Heart right ventricle (tissue), 16 donors: ENCODE measurements around the gene RPS6KA6. TPM values are rescaled to one million over a fixed set of nuclear protein-coding genes. Genes with fewer than 3 reads are reported as not detected.

Experiments
- ATAC-seq, 8 donors: fragments of 200-7000 bp; cut with Tn5 transposase; one replicate each; pipeline ENCODE4 v1.9.1; 2020; ENCODE audit warnings: mild to moderate bottlenecking in 8 of 8, moderate library complexity in 8 of 8, moderate number of reproducible peaks in 1 of 8
- DNase-seq, 2 donors: peaks; one replicate each; pipeline ENCODE4 v3.0.0-alpha.2; 2020
- H3K27ac ChIP-seq, 10 donors: fragments of 200-600 bp; sonication (generic) in 2 of 10; one replicate each; pipeline versions ENCODE4 v1.5.0 to v1.8.0; 2020 to 2022; ENCODE audit warnings: mild to moderate bottlenecking in 3 of 10
- H3K27me3 ChIP-seq, 7 donors: fragments of 200-600 bp; one replicate each; pipeline ENCODE4 v1.8.0; 2021 to 2022; ENCODE audit warnings: mild to moderate bottlenecking in 2 of 7
- H3K36me3 ChIP-seq, 9 donors: fragments of 200-600 bp; sonication (generic) in 1 of 9; one replicate each; pipeline versions ENCODE4 v1.5.0 to v1.8.0; 2020 to 2022; ENCODE audit warnings: mild to moderate bottlenecking in 2 of 9
- H3K4me1 ChIP-seq, 9 donors: fragments of 200-600 bp; sonication (generic) in 1 of 9; one replicate each; pipeline versions ENCODE4 v1.5.0 to v1.8.0; 2020 to 2022; ENCODE audit warnings: mild to moderate bottlenecking in 4 of 9
- H3K4me3 ChIP-seq, 10 donors: fragments of 200-600 bp; sonication (generic) in 2 of 10; one replicate each; pipeline versions ENCODE4 v1.5.0 to v1.8.0; 2020 to 2022; ENCODE audit warnings: mild to moderate bottlenecking in 7 of 10, moderate library complexity in 2 of 10
- H3K9me3 ChIP-seq, 11 donors: fragments of 200-600 bp in 10 of 11; sonication (generic) in 2 of 11; one replicate each; pipeline versions ENCODE4 v1.5.0 to v1.8.0; 2013 to 2022; ENCODE audit warnings: mild to moderate bottlenecking in 2 of 11, control low read depth in 1 of 11, moderate library complexity in 1 of 11
- WGBS, 2 donors: extraction: QIAGEN DNeasy Blood & Tissue Kit; methylation state at CpG; one replicate each; pipeline ENCODE4 v1.1.7; 2013; ENCODE audit warnings: inconsistent platforms in 1 of 2; 5-methylcytosine and 5-hydroxymethylcytosine counted together
- intact Hi-C, 10 donors: fragments of 100-400 bp; cut with DNase I; formaldehyde crosslinking; loops; one replicate each; pipeline versions ENCODE4 v1.11.1 to v1.14.2; 2022
- polyA plus RNA-seq, 2 donors: library from polyadenylated mRNA; stranded (reverse); fragments of 200-250 nt; gene quantifications; one replicate each; pipeline ENCODE4 v1.2.3, GENCODE V29; 2013
- total RNA-seq, 10 donors: library from RNA; stranded (reverse); fragmentation: NEBNext Ultra II Directional in 3 of 10; extraction: Animal tissue kit (Norgen Biotek cat#: 25700) in 3 of 10; gene quantifications; one replicate each; pipeline versions ENCODE4 v1.2.1 to v1.2.4, GENCODE V29; 2021 to 2023
- TF ChIP-seq, protein P1 (sequence below), 9 donors: fragments of 200-600 bp; sonication (generic) in 2 of 9; IDR thresholded peaks; one replicate each; pipeline versions ENCODE4 v1.5.0 to v1.8.0; 2021 to 2022; ENCODE audit warnings: antibody characterized with exemption in 9 of 9, mild to moderate bottlenecking in 5 of 9, moderate library complexity in 1 of 9
- donor health status: Arrhythmogenic right ventricular cardiomyopathy.
- donor health status: ischemic (EF 13 %, LVEDD 7.1; RV severe dilation, severe dysfunction).
- donor health status: healthy with polysubstance abuse.
- donor health status: DM: no; HTN: yes; CAD: no.
- donor health status: DM: no; HTN: no; CAD: no.
- donor health status: ischemic (EF 25% LVEDD 6.9; RV normal size, moderate dysfunction).
- donor health status: ischemic (EF 25% LVEDD 5.7; RV mildly dilated, moderate dysfunction).
- donor health status: healthy.
- donor health status: DM: yes; HTN: yes; CAD: no.
- donor health status: Ischemic cardiomyopathy.
- donor health status: ischemic (EF 35%, LVEDD 5.7; RV mildly dilated, moderate dysfunction).
- donor health status: nonischemic (EF 11% LVEDD 7.7; RV severe dilation, severe dysfunction).
- donor health status: DM: yes; HTN: yes; CAD: no.
- donor health status: PGD.
- donor health status: ischemic (EF 29% LVEDD 5.4; RV normal size, mild dysfunction).
- donor health status: nonischemic (EF 23%, LVEDD 6.1; RV moderate dilation, normal function).

RPS6KA6 gene
- total and polyA plus RNA-seq, 12 donors: 0.04 to 1.3 (median 0.45) TPM

DNA sequence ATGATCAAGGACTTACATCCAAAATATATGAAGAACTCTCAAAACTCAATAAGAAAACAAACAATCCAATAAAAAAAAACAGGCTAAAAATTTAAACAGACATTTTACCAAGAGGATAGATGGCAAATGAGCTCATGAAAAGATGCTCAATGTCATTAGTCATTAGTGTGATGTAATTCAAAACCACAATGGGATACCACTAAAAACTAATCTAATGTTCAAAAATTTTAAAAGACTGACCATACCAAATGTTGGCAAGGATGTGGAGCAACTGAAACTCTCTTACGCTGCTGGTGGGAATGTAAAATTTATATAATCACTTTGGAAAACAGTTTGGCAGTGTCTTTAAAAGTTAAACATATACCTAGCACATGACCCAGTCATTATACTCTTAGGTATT is 43.7 kb downstream of the RPS6KA6 start:
- Histone ChIP-seq H3K9me3 (no peaks in the 10 kb centered on the region), H3K4me3 (no peak overlapping the region), H3K36me3 (no peaks in the 10 kb centered on the region), H3K27me3 (no peaks in the 10 kb centered on the region), H3K27ac (no peak overlapping the region), H3K4me1 (no peaks in the 10 kb centered on the region)
- DNase-seq (no peak), ATAC-seq (no peak)
- WGBS, 2 donors: 88 to 97% methylated on average over 1 of the region's 1 CpG
- TF ChIP-seq, protein P1, sequence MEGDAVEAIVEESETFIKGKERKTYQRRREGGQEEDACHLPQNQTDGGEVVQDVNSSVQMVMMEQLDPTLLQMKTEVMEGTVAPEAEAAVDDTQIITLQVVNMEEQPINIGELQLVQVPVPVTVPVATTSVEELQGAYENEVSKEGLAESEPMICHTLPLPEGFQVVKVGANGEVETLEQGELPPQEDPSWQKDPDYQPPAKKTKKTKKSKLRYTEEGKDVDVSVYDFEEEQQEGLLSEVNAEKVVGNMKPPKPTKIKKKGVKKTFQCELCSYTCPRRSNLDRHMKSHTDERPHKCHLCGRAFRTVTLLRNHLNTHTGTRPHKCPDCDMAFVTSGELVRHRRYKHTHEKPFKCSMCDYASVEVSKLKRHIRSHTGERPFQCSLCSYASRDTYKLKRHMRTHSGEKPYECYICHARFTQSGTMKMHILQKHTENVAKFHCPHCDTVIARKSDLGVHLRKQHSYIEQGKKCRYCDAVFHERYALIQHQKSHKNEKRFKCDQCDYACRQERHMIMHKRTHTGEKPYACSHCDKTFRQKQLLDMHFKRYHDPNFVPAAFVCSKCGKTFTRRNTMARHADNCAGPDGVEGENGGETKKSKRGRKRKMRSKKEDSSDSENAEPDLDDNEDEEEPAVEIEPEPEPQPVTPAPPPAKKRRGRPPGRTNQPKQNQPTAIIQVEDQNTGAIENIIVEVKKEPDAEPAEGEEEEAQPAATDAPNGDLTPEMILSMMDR (IDR thresholded peaks at IDR 0.05): no peak
- intact Hi-C loops: no loop called here

DNA sequence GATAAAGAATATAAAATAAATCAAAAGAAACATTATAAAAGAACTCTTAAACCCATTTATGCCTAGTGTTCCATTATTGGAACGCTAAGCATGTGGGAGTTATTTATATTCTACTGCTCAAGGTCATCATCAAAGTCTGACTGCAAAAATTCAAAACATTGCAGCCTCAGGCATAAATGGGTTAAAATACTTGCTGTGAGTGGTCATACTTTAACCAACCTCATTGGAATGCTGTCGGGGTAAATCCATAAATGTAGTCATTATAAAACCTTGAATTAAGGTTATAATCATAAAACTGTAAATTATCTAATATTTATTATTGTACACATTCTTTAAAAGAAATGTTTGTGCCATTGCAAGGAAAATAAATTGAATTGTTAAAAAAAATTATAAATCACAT is 55.0 kb downstream of the RPS6KA6 start:
- ATAC-seq (no peak), DNase-seq (no peak)
- Histone ChIP-seq H3K27me3 (no peaks in the 10 kb centered on the region), H3K36me3 (no peaks in the 10 kb centered on the region), H3K27ac (no peak overlapping the region), H3K4me1 (no peaks in the 10 kb centered on the region), H3K4me3 (no peak overlapping the region), H3K9me3 (no peaks in the 10 kb centered on the region)
- TF ChIP-seq, protein P1 (IDR thresholded peaks at IDR 0.05): no peak
- intact Hi-C loops: no loop called here
- WGBS, 2 donors: 69 to 76% methylated on average over 2 of the region's 2 CpGs

DNA sequence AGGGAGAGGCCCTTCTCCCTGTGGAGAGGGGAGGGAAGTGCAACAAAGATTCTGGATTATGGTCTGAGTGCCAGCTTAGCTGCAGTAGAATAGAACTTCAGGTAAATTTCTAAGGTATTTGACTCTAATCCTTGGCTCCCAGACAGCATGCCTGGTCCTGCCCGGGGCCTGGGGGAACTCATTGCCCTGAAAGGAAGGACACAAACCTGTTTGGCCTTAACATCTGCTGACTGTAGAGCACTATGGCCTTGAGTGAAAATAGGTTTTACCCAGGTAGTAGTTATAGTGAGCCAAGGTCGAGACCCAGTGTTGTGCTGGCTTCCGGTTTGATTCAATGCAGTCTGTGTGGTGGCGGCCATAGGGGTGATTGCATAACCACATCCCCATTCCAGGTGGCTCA is 64.4 kb downstream of the RPS6KA6 start:
- H3K9me3 ChIP-seq: peaks cover 0 to 6% (median 0%) of the 10 kb centered on the region in 11 donors
- no peak overlapping the region for H3K4me3 ChIP-seq
- ATAC-seq: no peak
- intact Hi-C loops: no loop called here
- 96% methylated on average over 4 of the region's 4 CpGs for WGBS, 2 donors
- DNase-seq: no peak
- no peaks in the 10 kb centered on the region for H3K4me1 ChIP-seq
- no peaks in the 10 kb centered on the region for H3K36me3 ChIP-seq
- H3K27ac ChIP-seq: no peak overlapping the region
- no peaks in the 10 kb centered on the region for H3K27me3 ChIP-seq
- TF ChIP-seq, protein P1 (IDR thresholded peaks at IDR 0.05): no peak

DNA sequence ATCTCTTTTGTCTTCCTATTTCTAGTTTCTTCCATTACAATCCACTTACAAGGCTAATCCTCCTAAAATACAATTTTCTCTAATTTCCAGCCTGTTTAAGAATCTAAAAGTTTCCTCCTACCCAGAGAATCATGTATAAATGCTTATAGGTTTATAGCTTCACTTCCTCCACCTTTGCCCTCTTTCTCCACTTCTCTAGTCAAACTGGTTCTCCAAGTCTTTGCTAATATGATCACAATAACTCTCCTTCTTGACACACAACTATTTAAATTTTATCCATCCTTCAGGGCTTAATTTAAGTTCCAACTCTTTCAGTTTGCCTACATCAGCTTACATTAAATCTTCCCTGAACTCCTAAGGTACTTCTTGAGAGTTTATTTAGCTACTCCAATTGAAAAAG is 69.2 kb downstream of the RPS6KA6 start:
- H3K9me3 ChIP-seq: no peaks in the 10 kb centered on the region
- no peaks in the 10 kb centered on the region for H3K36me3 ChIP-seq
- no peak overlapping the region for H3K27ac ChIP-seq
- DNase-seq: no peak
- H3K4me3 ChIP-seq: no peak overlapping the region
- no peaks in the 10 kb centered on the region for H3K27me3 ChIP-seq
- no peak for ATAC-seq
- TF ChIP-seq, protein P1 (IDR thresholded peaks at IDR 0.05): no peak
- intact Hi-C loops: no loop called here
- no peaks in the 10 kb centered on the region for H3K4me1 ChIP-seq

- Histone ChIP-seq H3K4me1 (no peaks in the 10 kb centered on the region), H3K27ac (no peak overlapping the region), H3K27me3 (no peaks in the 10 kb centered on the region), H3K9me3 (no peaks in the 10 kb centered on the region), H3K36me3 (no peaks in the 10 kb centered on the region), H3K4me3 (no peak overlapping the region)
- DNase-seq: no peak
- no peak for ATAC-seq
- TF ChIP-seq, protein P1 (IDR thresholded peaks at IDR 0.05): no peak
- intact Hi-C loops: no loop called here
- WGBS, 2 donors: 83 to 84% methylated on average over 4 of the region's 4 CpGs
Measured at GRCh38 chrX:84118315-84118714, 69.7 kb downstream of the RPS6KA6 start.
